GM10248 (cell line): ENCODE results near the gene C3orf49.

Experiments used
- CTCF ChIA-PET: fragments of 300-600 bp; sonication (Branson Sonifier 250); formaldehyde crosslinking; extraction: SDS; loops from one replicate; lab custom pipeline; 2021; ENCODE audit warnings: antibody characterized with exemption; lab: Yijun Ruan, JAX
- POLR2A ChIA-PET: fragments of 350-650 bp; sonication (Branson Sonifier 250); formaldehyde crosslinking; extraction: SDS; loops from one replicate; lab custom pipeline; 2020; ENCODE audit warnings: antibody characterized with exemption; lab: Yijun Ruan, JAX
- DNase-seq: peaks from one replicate; pipeline ENCODE4 v3.0.0; 2012; ENCODE audit errors: extremely low spot score
- CTCF ChIP-seq: IDR thresholded peaks from 2 replicates; pipeline ENCODE4 v1.5.1; 2012; ENCODE audit warnings: mild to moderate bottlenecking, low read depth; ENCODE audit errors: extremely low read depth, missing control alignments, control extremely low read depth

Gene C3orf49

GRCh38 chr3:63878394-63879060 lies 59.4 kb downstream of the C3orf49 start:
- ChIA-PET POLR2A (interaction anchor here (0.6 kb wide), 1 partner anchor 809 kb away, joined by 5 read pairs; no protein-coding TSS in a partner anchor), CTCF (interaction anchor here (1.6 kb wide), 2 partner anchors 9 to 83 kb away, joined by 3 to 4 read pairs; no protein-coding TSS in a partner anchor)
- DNase-seq, result no peak
- no peak for TF ChIP-seq CTCF

- POLR2A ChIA-PET, result no interaction called here
- no peak for TF ChIP-seq CTCF
- DNase-seq, result no peak
- CTCF ChIA-PET, result no interaction called here
Observed at GRCh38 chr3:63880653-63881052, 61.6 kb downstream of the C3orf49 start.

GRCh38 chr3:63886858-63887257 lies 67.8 kb downstream of the C3orf49 start:
- no peak for TF ChIP-seq CTCF
- ChIA-PET POLR2A (no interaction called here), CTCF (interaction anchor here (1.1 to 2.4 kb wide), 3 partner anchors 8 to 20 kb away, joined by 3 to 7 read pairs (median 3); no protein-coding TSS in a partner anchor)
- DNase-seq, result no peak

- CTCF ChIA-PET, result no interaction called here
- no peak for TF ChIP-seq CTCF
- DNase-seq, result no peak
- POLR2A ChIA-PET, result no interaction called here
Observed at GRCh38 chr3:63891518-63891917, 72.4 kb downstream of the C3orf49 start.

GRCh38 chr3:63892773-63893352 lies 73.8 kb downstream of the C3orf49 start:
- ChIA-PET CTCF (interaction anchor here (1.1 to 2.7 kb wide), 8 partner anchors 9 to 69 kb away, joined by 3 to 8 read pairs (median 3); no protein-coding TSS in a partner anchor), POLR2A (no interaction called here)
- TF ChIP-seq CTCF, result no peak
- no peak for DNase-seq

GRCh38 chr3:63895422-63896189 lies 76.5 kb downstream of the C3orf49 start:
- no peak for TF ChIP-seq CTCF
- DNase-seq, result no peak
- CTCF ChIA-PET, result interaction anchor here (1.1 to 1.7 kb wide), 4 partner anchors 9 to 97 kb away, joined by 3 to 5 read pairs (median 3); no protein-coding TSS in a partner anchor
- POLR2A ChIA-PET, result no interaction called here
